ENCODE data around the gene CLEC1A. TPM values are rescaled to one million over a fixed set of nuclear protein-coding genes. Genes with fewer than 3 reads are reported as not detected.

Gene CLEC1A
- total and polyA plus RNA-seq, 12 donors, result 1.2 to 6.6 (median 2.9) TPM

DNA sequence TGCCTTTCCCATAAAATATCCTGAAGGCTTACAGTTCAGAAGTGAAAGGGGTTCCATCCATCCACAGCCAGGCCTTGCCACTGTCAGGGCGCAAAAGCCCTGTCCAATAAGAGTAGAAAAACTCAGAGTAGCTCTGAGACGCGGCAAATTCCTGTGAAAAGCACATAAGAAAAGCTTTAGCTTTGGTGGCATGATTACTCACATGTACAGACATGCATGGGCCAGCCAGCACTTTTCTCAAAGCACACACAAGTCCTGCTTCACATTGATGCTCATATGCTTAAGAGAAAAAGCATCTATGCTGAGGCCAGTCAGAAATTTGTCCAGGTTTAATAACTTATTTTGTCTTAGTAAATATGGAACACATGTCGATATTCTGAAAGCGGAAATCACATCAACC lies 25.5 kb downstream of the CLEC1A start:
- intact Hi-C loops (cut with DNase I), result no loop called here
- Histone ChIP-seq H3K36me3 (peaks cover 0 to 50% (median 0%) of the 10 kb centered on the region in 9 donors), H3K27ac (no peak overlapping the region), H3K4me1 (peaks cover 0 to 26% (median 8%) of the 10 kb centered on the region in 9 donors), H3K27me3 (no peaks in the 10 kb centered on the region), H3K4me3 (no peak overlapping the region), H3K9me3 (no peaks in the 10 kb centered on the region)
- 94 to 96% methylated on average over 5 of the region's 5 CpGs for WGBS, 2 donors
- DNase-seq, result no peak
- TF ChIP-seq, protein P1, sequence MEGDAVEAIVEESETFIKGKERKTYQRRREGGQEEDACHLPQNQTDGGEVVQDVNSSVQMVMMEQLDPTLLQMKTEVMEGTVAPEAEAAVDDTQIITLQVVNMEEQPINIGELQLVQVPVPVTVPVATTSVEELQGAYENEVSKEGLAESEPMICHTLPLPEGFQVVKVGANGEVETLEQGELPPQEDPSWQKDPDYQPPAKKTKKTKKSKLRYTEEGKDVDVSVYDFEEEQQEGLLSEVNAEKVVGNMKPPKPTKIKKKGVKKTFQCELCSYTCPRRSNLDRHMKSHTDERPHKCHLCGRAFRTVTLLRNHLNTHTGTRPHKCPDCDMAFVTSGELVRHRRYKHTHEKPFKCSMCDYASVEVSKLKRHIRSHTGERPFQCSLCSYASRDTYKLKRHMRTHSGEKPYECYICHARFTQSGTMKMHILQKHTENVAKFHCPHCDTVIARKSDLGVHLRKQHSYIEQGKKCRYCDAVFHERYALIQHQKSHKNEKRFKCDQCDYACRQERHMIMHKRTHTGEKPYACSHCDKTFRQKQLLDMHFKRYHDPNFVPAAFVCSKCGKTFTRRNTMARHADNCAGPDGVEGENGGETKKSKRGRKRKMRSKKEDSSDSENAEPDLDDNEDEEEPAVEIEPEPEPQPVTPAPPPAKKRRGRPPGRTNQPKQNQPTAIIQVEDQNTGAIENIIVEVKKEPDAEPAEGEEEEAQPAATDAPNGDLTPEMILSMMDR (IDR thresholded peaks at IDR 0.05), result no peak
- ATAC-seq, result no peak

DNA sequence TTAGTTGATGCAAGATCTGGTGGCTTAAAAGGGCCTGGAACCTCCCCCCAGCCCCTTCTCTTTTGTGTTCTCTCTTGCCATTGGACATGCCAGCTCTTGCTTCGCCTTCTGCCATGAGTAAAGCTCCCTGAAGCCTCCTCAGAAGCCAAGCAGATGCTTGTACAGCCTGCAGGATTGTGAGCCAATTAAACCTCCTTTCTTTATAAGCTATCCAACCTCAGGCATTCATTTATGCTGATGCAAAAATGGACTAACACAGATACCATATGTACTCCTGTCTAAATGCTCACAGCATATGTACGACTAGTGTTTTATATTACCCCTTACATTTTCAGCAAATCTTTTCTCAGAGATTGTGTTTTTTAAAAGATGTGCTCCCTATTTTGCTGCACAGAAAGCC lies 26.7 kb downstream of the CLEC1A start:
- 90 to 92% methylated on average over 2 of the region's 2 CpGs for WGBS, 2 donors
- H3K4me3 ChIP-seq, result no peak overlapping the region
- no peak for DNase-seq
- H3K27me3 ChIP-seq, result no peaks in the 10 kb centered on the region
- peaks cover 0 to 50% (median 0%) of the 10 kb centered on the region in 9 donors for H3K36me3 ChIP-seq
- H3K9me3 ChIP-seq, result no peaks in the 10 kb centered on the region
- H3K4me1 ChIP-seq, result peaks cover 0 to 34% (median 12%) of the 10 kb centered on the region in 9 donors
- no peak for ATAC-seq
- H3K27ac ChIP-seq, result no peak overlapping the region
- TF ChIP-seq, protein P1 (IDR thresholded peaks at IDR 0.05), result no peak
- intact Hi-C loops (cut with DNase I), result no loop called here

DNA sequence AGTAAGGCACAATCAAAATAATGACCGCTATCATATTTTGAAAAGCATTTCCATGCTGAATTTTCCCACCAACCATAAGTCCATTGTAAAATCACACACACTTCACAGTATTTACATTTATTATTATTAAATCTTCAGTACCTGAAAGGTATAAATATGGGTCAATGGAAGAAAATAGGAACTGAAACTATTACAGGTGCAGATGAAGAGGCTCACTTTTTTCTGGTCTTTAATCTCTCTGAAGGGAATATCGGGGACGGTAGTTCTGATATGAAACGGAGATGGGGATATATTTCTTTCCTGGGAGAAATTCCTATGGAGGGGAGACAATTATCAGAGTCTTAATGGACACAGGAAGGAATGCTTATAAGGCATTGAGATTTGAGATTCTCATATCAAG lies 28.4 kb downstream of the CLEC1A start:
- Histone ChIP-seq H3K9me3 (no peaks in the 10 kb centered on the region), H3K4me1 (peaks cover 0 to 42% (median 17%) of the 10 kb centered on the region in 9 donors), H3K4me3 (no peak overlapping the region), H3K27me3 (no peaks in the 10 kb centered on the region), H3K36me3 (peaks cover 0 to 50% (median 0%) of the 10 kb centered on the region in 9 donors), H3K27ac (peak overlapping the region in 4 of 10 donors; percentile 57 to 88 (median 85))
- no peak for DNase-seq
- intact Hi-C loops (cut with DNase I), result no loop called here
- TF ChIP-seq, protein P1 (IDR thresholded peaks at IDR 0.05), result no peak
- ATAC-seq, result no peak
- WGBS, 2 donors, result 90 to 97% methylated on average over 4 of the region's 4 CpGs

DNA sequence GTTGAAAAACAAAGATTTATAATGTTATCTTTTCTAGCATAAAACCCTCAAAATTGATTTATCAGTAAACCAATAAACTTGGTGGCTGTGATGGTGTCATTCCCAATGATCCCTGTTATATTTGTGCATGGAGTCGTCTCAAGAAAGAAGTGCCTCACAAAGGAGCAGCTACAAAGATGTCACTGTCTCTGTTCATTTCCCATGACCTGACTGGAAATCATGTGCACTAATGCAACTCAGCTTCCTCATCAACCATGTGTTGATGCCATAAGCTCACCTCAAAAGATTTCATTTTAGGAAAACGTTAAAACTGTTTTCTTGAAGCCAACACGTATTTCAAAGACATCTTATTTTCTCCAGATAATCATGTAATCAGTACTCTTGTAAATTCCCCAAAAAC lies 28.8 kb downstream of the CLEC1A start:
- DNase-seq, result no peak
- peaks cover 0 to 38% (median 17%) of the 10 kb centered on the region in 9 donors for H3K4me1 ChIP-seq
- no peaks in the 10 kb centered on the region for H3K27me3 ChIP-seq
- H3K9me3 ChIP-seq, result no peaks in the 10 kb centered on the region
- no peak for ATAC-seq
- H3K36me3 ChIP-seq, result peaks cover 0 to 48% (median 0%) of the 10 kb centered on the region in 9 donors
- TF ChIP-seq, protein P1 (IDR thresholded peaks at IDR 0.05), result no peak
- intact Hi-C loops (cut with DNase I), result loop anchor here in 1 of 10 donors (2.0 kb wide), 1 partner anchor 29 kb away; the partner anchor contains the start of gene CLEC1A
- H3K4me3 ChIP-seq, result no peak overlapping the region
- peak overlapping the region in 8 of 10 donors; percentile 46 to 88 (median 82) for H3K27ac ChIP-seq
- 18 to 26% methylated on average over 3 of the region's 3 CpGs for WGBS, 2 donors

Data from heart right ventricle (tissue), 16 donors.